Fibroblast of lung (primary cell): ENCODE data around the gene WDR12.

Source experiments
- CTCF ChIP-seq, 2 donors: IDR thresholded peaks in 1 of 2; conservative IDR thresholded peaks in 1 of 2; 1 replicate in 1 of 2; 2 replicates in 1 of 2; pipeline ENCODE4 v1.5.1; 2011 to 2012; ENCODE audit warnings: low read length in 2 of 2, control low read depth in 1 of 2, inconsistent platforms in 1 of 2, low read depth in 1 of 2, mild to moderate bottlenecking in 1 of 2
- EZH2 ChIP-seq: IDR thresholded peaks from 2 replicates; pipeline ENCODE4 v1.5.1; 2012; ENCODE audit warnings: low read length, control low read depth, mild to moderate bottlenecking; ENCODE audit errors: missing control alignments

DNA sequence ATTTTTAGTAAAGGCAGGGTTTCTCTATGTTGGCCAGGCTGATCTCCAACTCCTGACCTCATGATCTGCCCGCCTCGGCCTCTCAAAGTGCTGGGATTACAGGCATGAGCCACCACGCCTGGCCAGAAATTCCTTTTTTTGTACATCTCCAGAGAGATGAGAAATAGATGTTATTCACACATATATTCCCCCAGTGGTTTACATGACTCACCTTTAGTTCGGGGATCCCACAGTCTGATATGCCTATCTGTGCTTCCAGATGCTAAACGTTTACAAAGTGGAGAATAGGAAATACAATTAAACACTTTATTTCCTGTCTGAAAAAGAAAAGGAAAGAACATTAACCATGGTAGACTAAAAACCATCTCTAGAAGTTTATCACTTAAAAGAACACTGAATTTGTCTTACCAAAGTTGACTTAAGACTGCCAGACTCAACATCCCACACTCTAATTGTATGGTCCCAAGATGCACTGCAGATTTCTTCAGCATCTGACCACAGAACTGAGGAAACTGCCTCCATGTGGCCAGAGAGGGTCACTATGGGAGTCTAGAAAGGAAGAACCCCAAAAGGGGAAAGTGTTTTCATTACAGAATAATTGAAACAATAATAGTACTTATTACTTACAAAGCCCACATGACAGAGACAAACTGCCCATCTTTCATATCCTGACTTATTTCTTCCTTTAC lies 27.3 kb downstream of the WDR12 start:
- TF ChIP-seq CTCF (conservative IDR thresholded peaks at IDR 0.05 in 1 of 2, IDR thresholded peaks at IDR 0.05 in 1 of 2; ENCODE audit: low read depth in 1 of 2, low read length in 2 of 2) (no peak), EZH2 (no peak)
